Epithelial cell of esophagus (primary cell): ENCODE data around the gene ZNF48.
A peak's percentile ranks its signal among the peaks of the same experiment; 100 is the strongest.

Source experiments
- DNase-seq: peaks from one replicate; pipeline ENCODE4 v3.0.0; 2010; ENCODE audit warnings: low read depth
- H3K4me3 ChIP-seq: 2 replicates; pipeline ENCODE4 v1.5.1; 2011; ENCODE audit warnings: mild to moderate bottlenecking, low read length, control low read depth
- TF ChIP-seq, protein P1 (sequence below): IDR thresholded peaks from 2 replicates; pipeline ENCODE4 v1.5.1; 2011; ENCODE audit warnings: low read depth, mild to moderate bottlenecking, low read length, control low read depth, inconsistent platforms; ENCODE audit not compliant: insufficient read depth; ENCODE audit errors: missing control alignments

Gene ZNF48

DNA sequence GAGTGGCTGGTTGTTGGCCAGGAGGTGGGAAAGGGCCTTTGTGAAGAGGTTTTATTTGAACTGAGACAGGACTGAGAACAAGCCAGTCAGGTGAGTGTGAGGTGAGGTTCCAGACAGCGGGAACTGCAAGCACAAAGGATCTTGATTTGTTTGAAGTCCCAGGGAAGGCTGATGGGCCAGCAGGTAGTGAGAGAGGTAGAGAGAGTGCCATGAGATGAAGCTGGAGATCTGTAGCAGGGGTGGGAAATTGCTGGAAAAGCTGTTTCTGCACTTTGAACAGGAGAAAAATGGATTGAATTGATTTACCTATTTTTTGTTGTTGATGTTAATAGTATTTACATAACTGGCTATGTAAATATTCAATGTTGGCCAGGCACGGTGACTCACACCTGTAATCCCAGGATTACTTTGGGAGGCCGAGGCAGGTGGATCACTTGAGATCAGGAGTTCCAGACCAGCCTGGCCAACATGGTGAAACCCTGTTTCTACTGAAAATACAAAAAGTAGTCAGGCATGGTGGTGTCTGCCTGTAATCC, 42.4 kb downstream of the ZNF48 start:
- no peak overlapping the region for H3K4me3 ChIP-seq
- DNase-seq, result no peak
- TF ChIP-seq, protein P1, sequence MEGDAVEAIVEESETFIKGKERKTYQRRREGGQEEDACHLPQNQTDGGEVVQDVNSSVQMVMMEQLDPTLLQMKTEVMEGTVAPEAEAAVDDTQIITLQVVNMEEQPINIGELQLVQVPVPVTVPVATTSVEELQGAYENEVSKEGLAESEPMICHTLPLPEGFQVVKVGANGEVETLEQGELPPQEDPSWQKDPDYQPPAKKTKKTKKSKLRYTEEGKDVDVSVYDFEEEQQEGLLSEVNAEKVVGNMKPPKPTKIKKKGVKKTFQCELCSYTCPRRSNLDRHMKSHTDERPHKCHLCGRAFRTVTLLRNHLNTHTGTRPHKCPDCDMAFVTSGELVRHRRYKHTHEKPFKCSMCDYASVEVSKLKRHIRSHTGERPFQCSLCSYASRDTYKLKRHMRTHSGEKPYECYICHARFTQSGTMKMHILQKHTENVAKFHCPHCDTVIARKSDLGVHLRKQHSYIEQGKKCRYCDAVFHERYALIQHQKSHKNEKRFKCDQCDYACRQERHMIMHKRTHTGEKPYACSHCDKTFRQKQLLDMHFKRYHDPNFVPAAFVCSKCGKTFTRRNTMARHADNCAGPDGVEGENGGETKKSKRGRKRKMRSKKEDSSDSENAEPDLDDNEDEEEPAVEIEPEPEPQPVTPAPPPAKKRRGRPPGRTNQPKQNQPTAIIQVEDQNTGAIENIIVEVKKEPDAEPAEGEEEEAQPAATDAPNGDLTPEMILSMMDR, result no peak

DNA sequence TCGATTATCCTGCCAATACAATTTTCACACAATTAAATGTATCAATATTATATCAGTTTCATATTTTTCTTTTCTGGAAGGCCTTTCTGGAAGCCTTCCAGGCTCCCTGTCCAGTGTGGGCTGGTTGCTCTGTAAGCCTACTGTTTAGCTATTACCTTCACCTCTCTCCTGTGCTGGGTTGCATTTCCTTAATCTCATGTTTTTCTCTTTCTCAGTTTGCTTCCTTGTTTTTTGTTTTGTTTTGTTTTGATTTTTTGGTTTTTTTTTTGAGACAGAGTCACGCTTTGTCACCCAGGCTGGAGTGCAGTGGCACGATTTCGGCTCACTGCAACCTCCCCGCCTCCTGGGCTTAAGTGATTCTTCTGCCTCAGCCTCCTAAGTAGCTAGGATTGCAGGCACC, 43.6 kb downstream of the ZNF48 start:
- DNase-seq, result no peak
- TF ChIP-seq, protein P1, result no peak
- H3K4me3 ChIP-seq, result no peak overlapping the region

DNA sequence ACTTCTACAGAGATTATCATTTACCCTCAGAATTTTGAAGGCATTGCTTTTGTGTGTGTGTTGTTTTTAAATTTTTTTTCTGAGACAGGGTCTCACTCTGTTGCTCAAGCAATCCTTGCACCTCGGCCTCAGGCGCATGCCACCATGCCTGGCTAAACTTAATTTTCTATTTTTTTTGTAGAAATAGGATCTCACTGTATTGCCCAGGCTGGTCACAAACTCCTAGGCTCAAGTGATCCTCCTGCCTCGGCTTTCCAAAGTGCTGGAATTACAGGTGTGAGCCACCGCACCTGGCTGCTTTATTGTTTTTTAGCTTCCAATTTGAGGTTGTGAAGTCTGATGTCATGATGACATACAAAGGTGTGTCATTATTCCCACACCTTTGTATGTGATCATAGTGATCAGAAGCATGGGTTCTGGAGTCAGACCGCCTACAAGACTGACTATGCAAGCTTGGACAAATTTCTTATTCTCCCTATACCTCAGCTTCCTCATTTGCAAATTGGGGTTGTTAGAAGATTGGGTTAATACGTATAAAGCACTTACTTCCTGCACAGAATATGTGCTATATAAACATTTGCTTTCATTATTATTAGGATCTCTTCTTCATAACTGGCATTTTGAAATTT, 44.6 kb downstream of the ZNF48 start:
- H3K4me3 ChIP-seq, result no peak overlapping the region
- no peak for DNase-seq
- TF ChIP-seq, protein P1, result no peak

DNA sequence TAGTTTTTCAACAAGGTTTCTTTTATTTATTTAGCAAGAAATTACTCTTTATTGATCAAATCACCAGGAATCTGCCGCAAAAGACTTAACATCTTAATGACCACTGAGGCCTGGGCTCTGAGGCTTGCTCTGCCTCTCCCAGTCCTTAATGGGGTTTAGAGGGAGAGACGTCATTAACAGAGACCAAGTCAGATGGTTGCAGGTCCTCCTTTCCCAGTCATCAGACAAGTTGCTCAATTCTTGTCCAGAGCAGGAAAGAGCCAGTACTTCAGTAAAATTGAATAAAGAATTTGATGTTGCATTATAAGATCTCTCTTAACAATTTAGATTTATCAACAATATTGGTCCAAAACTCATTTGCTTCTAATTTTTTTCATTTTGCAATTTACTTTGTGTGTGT, 48.4 kb downstream of the ZNF48 start:
- no peak for DNase-seq
- no peak overlapping the region for H3K4me3 ChIP-seq

GRCh38 chr16:30444231-30445148, 49.3 kb downstream of the ZNF48 start:
- TF ChIP-seq, protein P1, result no peak
- peak overlapping the region; percentile 88 for H3K4me3 ChIP-seq
- no peak for DNase-seq

More for the DNA sequence above, 48.4 kb downstream of the ZNF48 start:
- TF ChIP-seq, protein P1, result no peak

DNA sequence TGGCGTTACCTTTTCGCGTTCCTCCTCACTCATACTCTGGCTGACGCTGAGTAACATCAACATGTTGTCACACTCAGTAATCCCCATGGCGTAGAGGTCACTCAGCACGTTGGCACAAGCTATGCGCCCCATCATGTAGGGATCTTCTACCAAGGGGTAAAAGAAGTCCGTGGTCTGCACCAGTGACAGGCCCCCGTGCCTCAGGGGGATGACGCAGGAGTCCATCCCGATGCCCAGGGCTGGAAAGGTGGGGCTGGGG, 49.9 kb downstream of the ZNF48 start:
- TF ChIP-seq, protein P1, result no peak
- H3K4me3 ChIP-seq, result peak overlapping the region; percentile 88
- no peak for DNase-seq
